GM21367 (cell line): Measurements from ENCODE around the gene TMC5.

Experiments
- ATAC-seq: cut with Tn5 transposase; IDR thresholded peaks from one replicate; pipeline ENCODE4 v1.9.1; 2021; ENCODE audit not compliant: unreplicated experiment

Gene TMC5

GRCh38 chr16:19502395-19503131 lies 84.9 kb downstream of the TMC5 start:
- no peak for ATAC-seq

- no peak for ATAC-seq
These were observed 85.9 kb downstream of the TMC5 start for GRCh38 chr16:19503461-19504075.

DNA sequence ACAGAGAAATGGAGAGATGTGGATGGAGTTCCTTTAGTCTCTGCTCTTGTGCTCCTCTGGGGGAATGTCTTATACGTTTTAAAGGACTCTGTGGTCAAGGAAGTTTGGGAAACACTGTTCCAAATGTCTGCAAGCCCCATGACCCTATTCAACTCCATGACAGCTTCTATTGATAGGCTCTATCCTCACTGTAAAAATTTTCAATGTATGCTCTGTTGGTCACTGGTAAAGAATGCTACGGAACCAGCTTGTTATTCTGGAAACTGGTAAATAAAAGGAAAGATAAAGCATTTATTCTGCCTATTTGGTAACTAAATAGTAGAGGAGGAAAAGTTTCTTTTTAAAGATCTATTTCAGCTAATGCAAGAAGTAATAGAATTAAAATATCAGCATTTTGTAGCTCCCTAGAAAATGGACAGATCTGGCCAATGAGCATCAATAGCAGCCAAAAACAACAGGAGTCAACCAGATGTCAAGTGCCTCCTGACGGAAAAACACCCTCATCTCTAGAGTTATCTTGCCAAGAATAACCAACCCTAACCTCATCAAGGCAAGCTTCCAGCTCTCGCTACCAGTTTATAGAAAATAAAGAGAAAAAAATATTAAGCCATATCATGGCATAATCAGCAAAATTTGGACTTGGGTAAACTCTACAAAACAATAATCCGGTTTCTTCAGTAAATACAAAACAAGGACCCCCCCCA lies 88.1 kb downstream of the TMC5 start:
- ATAC-seq: no peak

DNA sequence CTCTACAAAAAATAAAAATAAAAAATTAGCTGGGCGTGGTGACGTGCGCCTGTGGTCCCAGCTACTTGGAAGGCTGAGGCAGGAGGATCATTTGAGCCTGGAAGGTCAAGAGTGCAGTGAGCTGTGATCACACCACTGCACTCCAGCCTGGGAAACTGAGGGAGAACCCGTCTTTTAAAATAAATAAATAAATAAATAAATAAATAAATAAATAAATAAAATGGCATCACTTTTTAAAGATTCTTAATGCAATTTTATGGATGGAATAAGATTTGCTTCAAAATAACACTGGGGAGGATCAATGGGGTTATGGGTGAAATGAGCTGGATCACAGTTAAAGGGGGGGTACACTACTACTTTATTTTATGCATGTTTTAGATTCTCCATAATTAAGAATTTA lies 89.3 kb downstream of the TMC5 start:
- ATAC-seq: no peak

DNA sequence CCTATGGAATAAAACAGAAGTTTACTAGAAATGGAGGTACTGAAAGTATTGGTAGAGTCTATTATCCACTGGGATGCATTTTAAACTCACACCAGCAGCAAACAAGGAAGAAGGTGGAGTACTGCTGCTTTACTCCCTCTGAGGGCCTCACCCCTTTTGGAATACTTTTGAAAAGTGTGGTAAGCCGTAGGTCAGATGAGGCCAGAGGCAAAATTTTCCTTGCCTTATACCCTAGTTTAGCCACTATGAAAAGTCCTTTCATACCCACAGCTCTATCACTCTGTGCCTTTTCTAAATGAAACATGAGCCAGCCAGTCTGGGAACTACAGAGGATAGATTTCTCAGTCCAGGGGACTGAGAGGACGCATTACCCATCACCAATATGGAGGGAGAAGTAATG lies 90.2 kb downstream of the TMC5 start:
- no peak for ATAC-seq

GRCh38 chr16:19512297-19512696 lies 94.6 kb downstream of the TMC5 start:
- ATAC-seq: no peak

DNA sequence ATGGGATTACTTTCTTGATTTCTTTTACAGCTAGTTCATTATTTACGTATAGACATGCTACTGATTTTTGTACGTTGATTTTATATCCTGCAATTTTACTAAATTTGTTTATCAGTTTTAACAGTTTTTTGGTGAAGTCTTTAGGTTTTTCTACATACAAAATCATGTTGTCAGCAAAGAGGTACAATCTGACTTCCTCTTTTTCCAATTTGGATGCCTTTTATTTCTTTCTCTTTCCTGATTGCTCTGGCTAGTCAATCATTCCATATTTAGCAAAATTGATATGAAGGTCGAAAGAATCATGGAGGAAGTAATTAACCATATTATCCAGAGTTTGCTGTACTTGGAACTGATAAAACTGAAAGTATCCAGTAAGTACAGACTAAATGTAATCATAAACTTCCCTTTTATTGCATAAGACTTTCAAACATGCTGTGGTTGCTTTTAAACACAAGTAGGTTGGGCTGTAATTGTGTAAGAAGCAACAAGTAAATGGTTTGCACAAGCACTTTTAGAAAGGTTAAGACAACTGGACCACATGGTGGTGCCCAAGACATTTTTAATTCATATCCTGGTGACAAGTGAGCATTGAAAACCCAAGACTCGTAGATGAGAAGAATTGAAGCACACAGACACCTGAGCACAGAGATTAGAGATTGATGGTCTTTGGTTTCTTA lies 95.8 kb downstream of the TMC5 start:
- ATAC-seq: no peak

GRCh38 chr16:19515757-19516156 lies 98.1 kb downstream of the TMC5 start:
- ATAC-seq: no peak

GRCh38 chr16:19517424-19518089 lies 99.9 kb downstream of the TMC5 start:
- ATAC-seq: no peak

GRCh38 chr16:19518388-19518787 lies 100.7 kb downstream of the TMC5 start:
- ATAC-seq: no peak

- ATAC-seq: no peak
These were observed 103.2 kb downstream of the TMC5 start for GRCh38 chr16:19520861-19521331.

DNA sequence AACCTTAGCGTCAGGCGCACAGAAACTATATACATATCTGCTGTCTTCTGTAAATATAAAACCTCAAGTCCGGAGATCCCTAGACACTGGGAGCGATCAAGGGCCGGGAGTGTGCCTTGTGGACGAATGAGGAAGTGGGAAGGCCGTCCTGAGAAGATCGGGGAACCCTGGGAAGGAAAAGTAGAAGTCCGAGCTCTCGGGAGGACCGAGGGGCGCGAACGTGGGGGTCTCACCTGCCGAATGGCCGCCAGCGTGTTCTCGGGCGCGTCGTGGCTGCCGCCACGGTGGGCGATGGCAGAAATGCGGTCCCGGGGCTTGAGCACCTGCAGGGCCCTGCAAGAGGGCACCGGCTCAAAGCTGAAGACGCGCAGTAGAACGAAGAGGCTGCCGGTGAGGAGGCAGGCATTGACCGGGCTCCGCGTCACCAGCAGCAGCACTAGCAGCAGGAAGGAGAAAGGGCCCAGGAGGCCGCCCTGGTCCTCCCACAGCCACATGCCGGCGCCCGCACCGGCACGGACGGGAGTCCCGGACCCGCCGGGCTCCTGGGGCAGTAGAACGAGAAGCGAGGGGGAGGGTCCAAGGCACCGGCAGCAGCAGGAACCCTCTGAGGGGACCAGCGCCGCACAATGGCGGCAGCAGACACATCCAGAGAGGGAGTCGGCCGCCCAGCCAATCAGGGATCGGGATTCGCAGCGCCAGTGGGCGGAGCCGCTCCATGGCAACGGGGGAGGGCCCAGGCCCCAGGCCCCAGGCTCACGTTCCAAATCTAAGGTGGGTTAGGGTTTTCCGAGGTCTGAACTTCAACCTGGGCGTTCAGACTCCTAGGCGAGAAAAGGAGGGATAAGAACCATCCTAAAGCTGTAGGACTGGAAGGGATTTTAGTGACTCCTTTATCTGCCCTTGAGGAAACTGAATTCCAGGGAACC lies 104.1 kb downstream of the TMC5 start, which contains the start of gene GDE1:
Gene GDE1, minus strand, starts transcription at position 628 of the 926 bp plus-strand sequence. Its CDS starts 134 bp downstream, at position 494.
- peak; percentile 53 for ATAC-seq

GRCh38 chr16:19522397-19522732 lies 104.7 kb downstream of the TMC5 start:
- ATAC-seq: no peak

DNA sequence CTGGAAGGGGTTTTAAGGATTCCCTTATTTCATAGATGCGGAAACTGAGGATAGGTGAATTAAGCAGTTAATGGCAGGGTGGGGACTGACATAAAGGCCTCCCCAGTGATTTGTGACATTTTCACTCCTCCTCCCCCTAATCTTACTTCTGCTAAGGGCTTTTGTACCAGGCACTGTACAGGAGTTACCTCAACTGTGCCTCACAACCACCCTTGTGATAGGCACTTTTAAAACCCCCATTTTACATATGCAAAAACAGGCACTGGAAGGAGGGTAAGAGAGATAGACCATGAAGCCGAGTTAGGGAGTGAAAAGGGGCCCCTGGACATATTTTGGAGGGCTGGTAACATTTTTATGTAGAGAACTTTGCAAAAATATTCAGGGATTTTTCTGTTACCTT lies 105.1 kb downstream of the TMC5 start:
- ATAC-seq: no peak

DNA sequence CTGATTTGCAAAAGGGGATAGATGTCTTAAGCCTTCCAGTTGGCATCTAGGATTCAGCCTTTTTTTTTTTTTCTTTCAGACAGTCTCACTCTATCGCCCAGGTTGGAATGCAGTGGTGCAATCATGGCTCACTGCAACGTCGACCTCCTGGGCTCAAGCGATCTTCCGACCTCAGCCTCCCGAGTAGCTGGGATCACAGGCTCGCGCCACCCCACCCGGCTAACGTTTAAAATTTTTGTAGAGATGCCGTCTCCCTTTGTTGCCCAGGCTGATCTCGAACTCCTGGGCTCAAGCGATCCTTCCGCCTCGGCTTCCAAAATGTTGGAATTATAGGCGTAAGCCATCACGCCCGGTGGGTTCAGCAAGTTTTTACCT lies 105.5 kb downstream of the TMC5 start:
- no peak for ATAC-seq

GRCh38 chr16:19523559-19524355 lies 106.1 kb downstream of the TMC5 start, which contains the start of gene CCP110:
Gene CCP110 (plus strand): TSS chr16:19523942. CDS start chr16:19527882, 3,940 bp downstream.
- ATAC-seq: peak; percentile 61

DNA sequence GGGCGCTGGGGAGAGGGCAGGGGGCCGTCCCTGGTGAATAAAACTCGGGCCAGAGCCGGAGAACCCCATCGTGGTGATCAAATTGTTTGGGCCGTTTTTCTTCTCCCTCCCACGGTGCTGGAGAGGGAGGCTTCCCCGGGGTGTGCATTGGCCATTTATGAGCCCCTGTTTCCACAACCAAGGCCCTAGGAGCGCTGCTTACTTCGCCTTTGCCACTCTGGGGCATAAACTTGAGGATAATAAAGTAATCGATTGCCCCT lies 106.6 kb downstream of the TMC5 start:
- no peak for ATAC-seq

DNA sequence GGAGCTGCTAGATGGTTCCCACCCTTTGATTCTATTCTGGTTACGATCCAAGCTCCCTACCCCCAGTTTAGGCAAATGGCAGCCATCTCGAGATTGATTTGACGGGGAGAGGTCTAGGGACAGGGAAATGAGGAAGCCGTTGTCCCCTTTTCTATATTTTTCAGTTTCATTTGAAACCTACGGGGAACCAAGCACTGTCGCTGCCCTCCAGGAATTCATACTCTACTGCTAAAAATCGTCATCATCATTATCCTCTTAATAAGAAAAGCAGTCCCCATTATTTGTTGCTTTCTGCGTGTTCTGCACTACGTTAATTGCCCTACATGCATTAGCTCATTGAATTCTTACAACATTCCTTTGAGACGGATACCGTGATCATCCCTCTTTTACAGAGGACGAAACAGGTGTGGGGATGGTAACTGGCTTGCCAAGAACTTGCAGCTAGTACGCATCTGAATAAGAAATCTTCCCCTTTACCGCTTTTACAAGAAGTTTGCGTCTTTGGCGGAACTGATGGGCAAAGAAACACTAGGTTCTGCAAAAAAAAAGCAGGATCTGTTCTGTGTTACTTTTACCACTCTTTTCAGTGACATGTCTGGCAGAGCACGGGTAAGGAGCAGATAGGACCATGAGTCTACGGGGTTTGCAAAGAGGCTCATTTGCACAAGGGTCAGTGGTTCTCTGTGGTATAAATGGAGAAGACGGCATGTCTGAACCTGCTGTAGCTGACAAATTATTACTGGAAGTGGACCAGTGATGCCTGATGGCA lies 107.1 kb downstream of the TMC5 start:
- ATAC-seq: no peak

DNA sequence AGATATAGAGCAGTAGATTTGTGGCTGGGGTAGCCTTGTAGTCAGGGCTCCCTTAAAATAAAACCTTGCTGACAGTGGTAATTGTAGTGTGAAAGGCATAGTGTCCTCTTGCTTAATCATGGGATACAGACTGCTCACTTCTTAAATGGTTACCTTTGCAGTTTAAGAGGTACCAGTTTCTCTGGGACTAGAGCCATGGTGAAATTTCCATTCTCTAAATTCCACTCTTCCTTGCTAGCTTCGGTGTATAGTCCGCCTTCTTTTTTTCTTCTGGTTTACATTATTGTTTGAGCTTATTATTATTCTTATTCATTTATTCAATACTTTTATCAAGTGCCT lies 107.7 kb downstream of the TMC5 start:
- no peak for ATAC-seq
